Astrocyte of the hippocampus (primary cell): ENCODE measurements around the gene PBX1.

Experiments used
- DNase-seq: peaks from one replicate; pipeline ENCODE4 v3.0.0; 2011; ENCODE audit warnings: low read depth, low spot score

The PBX1 gene

DNA sequence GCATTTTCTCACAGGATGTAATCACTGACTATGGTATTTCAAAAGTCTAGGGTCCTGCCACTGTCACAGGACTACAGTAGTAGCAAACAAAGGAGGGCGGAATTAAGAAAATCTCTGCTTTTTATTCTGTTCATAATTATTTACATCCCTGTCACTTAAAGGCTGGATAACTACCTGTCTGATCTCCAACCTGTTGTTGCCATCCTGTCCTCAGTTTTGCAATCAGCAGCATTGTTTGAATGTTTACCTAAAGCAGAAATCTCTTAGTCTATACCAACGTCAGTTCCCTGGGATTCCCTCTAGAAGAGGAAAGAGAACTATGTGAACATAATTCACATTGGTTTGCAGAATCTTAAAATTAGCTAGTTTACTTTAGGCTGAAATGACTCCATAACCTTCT lies 218.5 kb downstream of the PBX1 start:
- no peak for DNase-seq

DNA sequence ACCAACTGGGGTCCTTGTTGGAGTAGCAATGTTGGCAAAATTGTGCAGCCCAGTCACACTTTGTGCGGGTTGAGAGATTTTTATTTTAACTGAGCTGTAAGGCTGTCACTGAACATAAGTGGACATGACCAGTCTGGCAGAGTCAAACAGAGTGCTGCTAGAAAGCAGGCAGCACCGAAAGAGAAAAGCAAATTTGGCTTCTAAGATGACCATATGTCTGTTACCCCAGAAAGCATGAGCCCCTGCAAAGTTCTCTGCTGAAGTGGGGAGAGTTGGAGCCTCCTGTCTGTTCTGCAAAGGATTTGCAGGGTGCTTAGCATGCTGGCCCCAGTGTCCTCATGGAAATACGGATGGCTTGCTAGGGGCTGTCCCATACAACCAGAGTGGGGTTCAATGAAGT lies 220.4 kb downstream of the PBX1 start:
- DNase-seq, result no peak

DNA sequence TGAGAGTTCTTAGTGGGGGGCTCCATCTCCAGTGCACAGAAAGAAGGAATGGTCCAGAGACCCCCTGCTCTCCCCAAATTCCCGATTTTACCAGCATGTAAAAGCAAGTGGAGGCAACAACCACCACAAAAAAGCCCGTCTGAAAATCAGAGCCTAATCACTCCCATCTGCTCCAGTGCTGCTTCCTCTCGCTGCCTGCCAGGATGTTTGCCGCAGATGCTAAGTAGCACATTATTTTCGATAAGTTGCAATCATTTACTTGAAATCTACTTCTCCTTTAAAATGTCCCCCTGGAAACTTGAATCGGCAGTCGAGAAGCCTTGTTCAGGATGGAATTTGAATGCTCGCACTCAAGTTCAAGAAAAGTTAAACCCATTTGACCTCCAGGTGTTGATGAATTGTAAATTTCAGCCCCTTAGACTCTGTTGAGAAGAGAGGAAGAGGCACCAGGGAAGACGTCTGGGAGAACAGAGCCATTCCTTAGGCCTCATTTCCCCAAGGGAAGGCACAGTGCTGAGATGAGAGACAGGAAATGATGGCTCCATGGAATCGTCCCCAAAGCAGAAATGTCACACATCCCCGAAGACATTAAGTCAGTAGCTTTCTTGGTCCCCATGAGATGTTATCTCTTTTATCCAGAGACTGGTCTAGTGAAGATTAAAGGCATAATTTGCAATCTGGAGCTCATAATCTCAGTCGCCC lies 221.3 kb downstream of the PBX1 start:
- DNase-seq, result no peak

DNA sequence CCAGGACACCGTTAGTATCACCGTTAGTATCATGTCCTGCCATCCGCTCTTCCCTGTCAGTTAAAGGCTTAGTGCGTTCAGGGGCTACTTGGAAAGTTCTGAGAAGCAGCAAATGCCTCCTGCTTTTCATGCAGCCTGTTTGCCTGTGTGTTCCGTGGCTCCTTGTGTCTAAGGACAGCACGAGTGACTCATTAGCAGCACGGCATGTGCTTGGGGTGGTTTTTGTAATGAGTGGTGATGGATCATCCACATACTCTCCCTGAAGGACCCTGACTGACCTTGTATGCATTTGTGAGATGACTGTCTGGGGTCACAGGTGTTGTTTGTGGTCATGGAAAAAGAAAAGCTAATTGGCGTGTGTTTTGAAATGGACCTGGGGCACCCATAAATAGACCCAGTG lies 221.9 kb downstream of the PBX1 start:
- DNase-seq, result peak; percentile 76

DNA sequence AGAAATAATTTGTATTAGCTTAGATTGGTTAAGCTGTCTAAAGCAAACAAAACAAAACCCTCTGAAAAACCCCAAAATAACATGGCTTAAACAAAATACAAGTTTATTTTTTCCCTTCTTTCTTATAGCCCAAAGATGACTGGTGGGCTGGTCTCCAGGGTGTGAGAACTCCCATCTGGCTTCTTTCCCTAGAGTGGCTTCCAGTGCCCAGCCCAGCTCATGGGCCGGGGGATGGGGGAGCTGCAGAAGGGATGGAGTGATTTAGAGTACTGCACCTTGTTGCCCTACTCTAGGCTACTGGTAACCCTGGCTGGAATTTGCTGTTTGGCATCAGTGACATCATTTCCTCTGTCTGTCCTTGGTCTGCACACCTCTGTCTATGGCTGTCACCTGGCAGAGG lies 223.0 kb downstream of the PBX1 start:
- no peak for DNase-seq

DNA sequence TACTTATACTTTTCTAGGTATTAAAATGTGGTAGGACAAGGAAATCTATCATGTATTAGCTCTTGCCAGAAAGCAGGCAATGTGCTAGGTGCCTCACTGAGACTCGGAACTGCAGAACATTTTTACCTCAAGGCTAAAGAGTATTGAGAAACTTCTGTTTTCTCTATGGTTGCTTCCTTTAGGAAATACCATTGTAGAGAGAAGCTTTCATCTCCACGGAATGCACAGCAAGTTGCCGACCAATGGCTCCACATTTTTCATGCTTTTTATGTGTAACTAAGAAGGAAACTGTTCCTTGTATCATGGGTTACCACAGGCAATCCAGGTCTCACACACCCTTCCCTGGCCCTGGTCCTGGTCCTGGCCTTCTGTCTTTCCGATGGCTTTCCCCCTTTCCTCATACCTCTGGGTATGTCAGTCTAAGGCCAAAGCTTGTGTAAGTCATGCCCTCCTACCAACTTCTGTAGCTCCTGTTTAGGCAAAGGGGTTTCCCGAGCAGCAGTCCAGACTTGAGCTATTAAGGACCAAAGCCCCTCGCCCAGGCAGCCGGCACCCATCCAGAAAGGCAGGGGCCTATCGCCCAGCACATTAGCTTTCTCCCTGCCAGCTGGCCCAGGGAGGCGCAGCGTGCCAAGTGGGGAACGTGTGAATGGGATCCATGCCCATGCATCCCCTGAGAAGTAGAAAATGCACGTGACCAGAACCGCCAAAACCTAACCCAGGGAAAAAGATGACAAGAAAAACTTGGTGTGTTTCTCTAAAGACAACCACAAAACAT lies 225.0 kb downstream of the PBX1 start:
- DNase-seq, result no peak

DNA sequence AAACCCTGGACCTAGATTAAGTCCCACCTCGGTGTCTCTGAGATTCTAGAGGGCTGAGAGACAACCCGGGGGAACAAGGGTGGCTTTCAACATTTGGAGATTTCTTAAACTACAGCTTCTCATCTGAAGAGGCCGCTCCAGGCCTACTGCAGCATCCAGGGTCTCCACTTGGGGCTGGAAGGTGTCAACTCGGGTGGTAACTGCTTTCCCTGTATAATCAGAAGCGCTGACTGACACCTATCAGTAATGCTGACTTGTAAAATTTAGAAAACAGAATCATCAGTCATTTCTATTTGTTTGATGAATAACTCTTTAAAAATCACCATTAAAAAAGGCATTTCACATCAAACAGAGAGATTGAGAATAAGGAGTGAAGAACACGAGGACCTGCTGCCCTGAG lies 226.0 kb downstream of the PBX1 start:
- DNase-seq, result no peak

DNA sequence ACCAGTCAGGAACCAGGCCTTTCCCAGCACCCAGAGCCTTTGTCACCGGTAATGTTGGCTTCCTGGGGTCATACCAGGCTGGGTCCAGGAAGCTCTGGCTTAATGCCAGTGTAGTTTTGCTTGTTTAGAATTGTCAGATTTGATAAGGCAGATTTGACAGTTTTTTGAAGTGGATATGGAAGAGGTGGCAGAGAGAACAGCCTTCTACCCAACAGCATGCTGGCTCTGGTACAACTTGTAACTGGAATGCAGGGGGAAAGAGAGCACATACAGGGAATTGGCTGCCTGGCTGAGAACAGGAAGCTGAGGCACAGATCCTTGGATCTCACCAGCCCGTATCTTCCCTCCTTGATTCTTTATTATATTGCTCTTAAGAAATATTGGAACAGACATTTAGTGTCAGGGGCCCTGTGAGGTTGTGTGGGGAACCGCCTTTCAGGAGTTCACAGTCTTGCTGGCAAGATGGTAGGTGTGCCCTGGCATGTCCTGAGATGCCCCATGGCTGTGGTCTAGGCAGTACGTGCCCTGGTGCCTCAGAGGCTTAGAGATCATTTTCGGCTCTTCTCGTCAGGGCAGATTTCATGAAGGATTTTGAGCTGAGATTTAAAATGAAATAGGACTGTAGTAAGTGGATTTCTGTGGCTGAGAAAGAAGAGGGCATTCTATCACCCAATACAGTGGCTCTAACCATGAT lies 227.0 kb downstream of the PBX1 start:
- peak; percentile 62 for DNase-seq

DNA sequence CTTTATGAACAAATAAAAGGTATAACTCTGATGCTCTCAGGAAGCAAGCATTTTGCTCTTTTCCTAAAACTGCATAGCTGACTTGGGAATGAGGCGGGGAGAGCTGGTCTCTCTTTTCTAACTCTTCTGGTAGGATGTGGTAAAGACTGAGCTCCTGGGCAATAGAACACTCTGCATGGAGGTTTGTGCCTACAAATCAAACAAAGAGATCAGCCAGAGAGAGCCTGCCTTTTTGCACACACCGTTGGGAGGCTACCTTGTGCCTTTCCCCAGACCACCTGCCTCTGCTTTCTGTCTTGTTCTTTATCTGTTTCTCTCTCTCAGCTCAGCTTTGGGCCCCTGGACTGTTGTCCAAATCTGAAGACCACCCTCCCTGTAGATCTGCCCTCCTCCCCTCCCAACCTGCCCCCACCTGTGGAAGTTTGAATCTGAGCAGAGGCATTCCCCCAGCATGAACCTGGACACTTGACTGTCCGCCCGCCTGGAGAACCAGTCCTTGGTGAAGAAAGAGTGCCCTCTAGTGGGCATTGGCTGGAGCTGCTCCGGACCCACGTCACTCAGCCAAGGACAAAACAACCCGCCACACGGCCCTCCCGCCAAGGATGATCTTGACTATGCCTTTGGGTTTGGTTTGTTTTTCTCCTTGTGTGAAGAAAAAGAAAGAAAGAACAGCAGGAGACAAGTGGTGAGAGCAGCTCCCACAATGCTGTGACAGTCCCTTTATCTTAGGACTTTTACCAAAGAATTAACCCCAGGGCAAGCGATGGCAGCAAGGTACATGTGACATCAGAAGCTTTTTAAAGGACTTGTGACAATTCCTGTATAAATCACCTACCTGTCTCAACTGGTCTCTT lies 228.2 kb downstream of the PBX1 start:
- DNase-seq, result peak; percentile 90

DNA sequence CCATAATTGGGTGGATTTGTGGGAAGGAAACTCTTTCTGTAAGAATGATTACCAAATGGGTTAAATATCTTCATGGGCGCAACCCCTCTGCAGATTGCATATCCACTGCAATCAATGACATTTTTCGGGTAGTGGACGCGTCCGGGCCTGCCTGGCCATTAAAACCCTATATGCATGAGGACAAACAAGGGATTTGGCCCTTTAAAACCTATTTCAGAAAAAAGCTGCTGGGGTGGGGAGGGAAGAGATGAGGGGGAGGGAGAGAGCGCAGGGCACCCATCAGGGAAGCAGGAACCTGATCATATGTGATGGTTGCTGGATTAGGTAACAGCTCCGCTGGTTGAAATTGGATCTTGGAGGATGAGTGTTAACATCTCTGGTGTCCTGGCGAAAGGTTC lies 228.8 kb downstream of the PBX1 start:
- no peak for DNase-seq

DNA sequence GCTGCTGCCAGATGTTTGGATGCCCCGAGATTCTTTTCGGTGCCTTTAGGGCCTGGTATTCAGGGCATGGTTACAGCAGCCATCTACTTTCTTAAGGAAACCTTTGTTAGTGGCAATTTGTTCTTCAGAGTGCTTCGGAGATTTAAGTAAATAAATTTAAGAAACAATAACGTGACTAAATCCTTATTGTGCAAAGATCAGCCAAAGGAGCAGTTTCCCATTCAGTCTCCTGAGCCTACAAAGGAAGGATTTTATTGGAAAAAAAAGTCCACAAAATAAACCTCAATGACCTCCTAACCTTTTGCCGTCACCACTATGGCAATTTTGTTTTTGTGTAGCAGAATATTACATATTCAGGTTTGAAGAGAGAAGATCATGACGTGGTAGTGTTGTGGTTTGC lies 231.1 kb downstream of the PBX1 start:
- no peak for DNase-seq

DNA sequence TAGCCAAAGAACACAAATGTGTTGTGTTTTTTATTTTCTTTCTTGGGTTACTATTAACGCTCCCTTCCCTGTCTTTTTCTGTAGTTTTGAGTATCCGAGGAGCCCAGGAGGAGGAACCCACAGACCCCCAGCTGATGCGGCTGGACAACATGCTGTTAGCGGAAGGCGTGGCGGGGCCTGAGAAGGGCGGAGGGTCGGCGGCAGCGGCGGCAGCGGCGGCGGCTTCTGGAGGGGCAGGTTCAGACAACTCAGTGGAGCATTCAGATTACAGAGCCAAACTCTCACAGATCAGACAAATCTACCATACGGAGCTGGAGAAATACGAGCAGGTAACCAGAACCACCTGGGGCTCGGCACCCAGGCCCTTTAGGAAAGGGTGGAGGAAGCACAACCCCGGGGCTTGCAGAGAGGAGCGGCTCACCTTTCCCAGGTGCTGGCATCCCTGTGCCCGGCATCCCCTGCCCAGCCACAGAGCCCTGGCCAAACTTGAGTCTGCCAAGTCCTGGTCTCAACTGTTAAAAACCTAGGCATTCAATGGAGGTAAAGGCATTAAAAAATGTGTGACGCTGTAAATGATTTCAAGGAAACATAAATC lies 233.5 kb downstream of the PBX1 start:
- DNase-seq, result no peak

DNA sequence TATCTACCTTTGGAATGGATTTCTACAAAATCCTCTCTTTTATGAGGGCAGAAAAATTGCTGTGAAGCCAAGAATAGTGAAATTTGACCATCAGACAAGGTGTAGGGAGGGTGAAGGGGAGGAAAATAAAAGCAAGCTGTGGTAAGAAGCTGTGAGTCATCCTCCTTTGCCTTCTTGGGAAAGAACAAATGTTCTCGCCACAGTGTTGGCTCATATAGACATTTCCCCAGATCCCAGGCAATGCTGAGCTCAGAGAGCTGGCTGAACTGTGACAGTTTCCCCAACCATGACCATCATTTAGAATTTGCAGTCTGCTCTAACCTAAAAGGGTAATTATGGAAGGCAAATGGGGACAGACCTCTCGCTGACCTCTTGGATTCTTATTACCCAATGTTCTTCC lies 235.4 kb downstream of the PBX1 start:
- DNase-seq, result peak; percentile 96

DNA sequence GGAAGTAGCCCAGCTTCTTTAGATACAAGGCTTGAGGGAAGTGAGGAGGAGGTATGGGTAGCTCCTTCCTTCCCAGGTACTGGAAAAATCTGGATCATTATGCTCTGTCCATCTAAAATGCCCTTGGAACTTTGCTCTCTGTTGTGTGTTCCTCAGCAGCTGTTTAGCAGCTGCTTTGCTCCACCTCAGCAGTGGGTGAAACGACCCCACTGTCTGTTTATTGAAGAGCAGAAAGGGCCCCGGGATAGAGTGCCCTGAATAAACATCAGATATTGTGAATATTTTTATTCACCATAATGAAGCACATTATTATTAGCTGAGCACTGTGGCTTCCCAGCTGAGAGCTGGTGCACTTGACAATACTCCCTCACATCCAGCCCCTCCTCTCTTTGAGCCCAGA lies 237.9 kb downstream of the PBX1 start:
- no peak for DNase-seq

DNA sequence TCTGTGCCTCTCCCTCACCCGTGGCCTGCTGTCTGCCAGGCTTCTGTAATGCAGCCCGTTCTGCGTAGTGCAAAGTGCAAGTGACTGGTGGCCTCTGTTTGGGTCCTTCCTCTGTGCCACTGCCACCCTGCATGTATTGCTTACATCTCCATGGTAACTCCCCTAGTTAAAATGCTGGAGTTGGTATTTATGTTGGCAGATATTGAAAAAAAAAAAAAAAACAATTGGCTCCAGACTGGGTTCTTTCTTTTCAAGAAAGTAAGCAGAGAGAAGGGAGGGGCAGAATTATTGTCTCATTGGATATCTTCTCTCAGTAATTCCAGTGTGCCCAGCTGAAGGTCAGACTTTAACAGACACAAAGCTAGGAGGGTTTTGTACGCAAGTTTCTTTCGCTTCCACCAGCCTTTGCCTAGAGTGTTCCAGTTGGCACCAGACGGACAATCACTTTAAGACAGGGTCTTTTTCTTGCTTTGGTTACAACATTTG lies 242.3 kb downstream of the PBX1 start:
- peak; percentile 59 for DNase-seq

DNA sequence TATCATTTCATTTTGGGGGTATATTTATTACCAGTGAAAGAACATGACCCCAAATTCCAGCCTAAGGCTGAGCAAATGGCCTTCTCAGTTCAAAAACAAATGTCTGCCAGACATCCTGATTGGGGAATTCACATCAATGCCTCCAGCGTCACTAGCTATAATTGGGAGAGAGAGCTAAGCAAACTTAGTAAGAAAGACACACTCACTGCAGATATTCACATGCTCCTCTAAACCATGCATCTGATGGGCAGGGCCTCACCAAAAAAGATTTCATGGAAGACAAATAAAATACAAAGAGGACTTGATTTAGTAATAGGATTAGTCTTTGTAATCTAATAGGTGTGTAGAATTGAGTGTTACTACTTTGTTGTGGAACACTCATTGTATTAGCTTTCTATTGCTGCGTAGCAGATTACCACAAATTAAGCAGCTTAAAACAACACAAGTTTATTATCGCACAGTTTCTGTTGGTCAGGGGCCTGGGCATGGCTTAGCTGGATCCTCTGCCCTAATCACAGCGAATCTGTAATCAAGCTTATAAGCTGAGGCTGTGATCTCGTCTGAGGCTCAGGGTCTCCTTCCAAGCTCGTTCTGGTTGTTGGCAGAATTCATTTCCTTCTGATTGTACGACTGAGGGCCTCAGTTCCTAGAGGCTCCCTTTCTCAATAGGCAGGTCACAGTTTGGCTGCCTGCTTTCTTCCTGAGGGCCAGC lies 243.0 kb downstream of the PBX1 start:
- DNase-seq, result peak; percentile 47

DNA sequence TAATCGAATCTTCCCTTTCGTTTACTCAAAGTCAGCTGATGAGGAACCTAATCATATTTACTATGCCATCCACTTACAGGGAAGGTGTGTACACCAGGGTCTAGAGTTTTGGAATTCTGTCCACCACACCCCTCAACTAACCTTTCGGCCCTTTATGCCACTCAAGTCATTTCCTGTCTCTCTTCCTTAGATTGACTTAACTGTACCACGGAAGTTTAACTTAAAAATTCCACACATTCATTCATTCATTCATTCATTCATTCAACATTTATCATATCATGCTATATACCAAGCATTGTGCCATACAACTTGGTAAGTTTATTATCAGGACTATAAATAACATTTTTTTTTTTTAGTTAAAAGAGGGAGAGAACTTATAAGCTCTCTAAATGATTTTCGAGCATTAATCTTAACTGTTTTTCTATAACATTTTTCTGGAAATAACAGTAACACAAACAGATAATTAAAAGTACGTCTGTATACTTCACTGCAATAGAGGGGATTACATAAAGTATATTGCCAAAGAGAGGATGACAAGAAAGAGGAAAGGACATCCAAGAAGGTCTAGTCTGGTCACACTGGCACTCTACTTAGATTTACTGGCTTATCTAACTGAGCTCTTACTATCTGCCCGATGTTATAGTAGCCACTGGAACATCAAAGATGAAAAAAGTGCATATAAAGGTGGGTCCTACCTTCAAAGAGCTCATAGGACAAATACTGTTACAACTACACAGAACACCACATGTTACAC lies 243.7 kb downstream of the PBX1 start:
- no peak for DNase-seq

DNA sequence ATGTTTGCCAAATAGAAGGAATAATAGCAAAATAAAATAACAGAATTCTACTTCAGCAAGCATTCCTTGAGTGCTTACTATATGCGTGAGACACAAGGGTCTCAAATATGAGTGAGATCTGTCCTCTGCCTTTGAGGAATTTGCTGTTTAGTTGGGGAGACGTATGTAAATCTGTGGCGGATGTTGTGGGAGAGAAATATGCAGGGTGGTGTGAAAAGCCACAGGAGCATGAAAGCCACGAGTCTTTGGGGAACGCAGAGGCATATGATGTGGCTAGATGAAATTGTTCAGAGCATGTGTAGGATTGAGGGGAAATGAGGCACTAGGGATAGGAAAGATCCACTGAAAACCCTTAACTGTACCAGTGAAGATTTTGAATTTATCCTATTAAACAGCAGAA lies 244.4 kb downstream of the PBX1 start:
- peak; percentile 92 for DNase-seq

DNA sequence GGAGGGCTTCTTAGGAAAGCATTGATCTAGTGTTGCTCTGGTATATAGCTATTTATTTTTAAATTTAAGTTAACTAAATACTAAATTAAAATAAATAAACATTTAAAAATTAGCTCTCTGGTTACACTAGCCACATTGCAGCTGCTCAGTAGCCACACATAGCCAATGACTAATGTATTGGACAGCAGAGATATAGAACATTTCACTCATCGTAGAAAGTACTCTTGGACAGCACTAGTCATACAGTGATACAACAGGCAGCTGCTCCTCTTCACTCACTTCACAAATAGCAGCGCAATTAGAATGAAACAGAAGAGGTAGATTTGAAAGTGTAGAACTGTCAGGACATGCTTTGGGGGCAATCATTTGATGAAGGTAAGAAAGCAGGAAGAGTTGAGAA lies 245.4 kb downstream of the PBX1 start:
- DNase-seq, result no peak

DNA sequence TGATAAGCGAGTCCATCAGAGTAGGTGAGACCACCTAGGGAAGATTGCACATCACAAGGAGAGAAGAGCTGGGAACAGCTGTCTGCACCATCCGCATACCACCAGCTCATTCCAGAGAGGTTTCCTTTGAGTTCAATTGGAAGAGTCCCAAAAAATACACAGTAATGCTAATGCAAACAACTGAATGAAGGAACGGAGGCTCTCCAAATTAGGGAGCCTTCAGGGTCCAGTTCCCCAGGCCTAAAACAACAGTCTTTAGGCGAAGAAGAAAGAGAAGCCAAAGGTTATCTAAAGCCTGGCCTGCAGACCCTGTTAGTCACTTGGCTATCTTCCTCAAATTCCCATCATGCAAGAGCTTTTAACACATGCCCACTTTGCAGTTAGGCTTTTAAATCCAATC lies 246.4 kb downstream of the PBX1 start:
- DNase-seq, result peak; percentile 50
